Activated CD8-positive, alpha-beta memory T cell treated with anti-CD3 and anti-CD28 coated beads for 1 hour (primary cell): ENCODE data around the gene TMEM132D.

ENCODE experiments used
- DNase-seq, 2 donors: peaks; one replicate each; pipeline ENCODE4 v3.0.0-alpha.2; 2020; ENCODE audit warnings: low read depth in 1 of 2; ENCODE audit errors: extremely low read depth in 1 of 2

TMEM132D gene

GRCh38 chr12:129279771-129280170 lies 624.1 kb downstream of the TMEM132D start:
- no peak for DNase-seq

- DNase-seq: no peak
Observed at GRCh38 chr12:129276361-129277060, 627.3 kb downstream of the TMEM132D start.

GRCh38 chr12:129269756-129270495 lies 633.9 kb downstream of the TMEM132D start:
- DNase-seq: no peak

- no peak for DNase-seq
Observed at GRCh38 chr12:129258781-129259318, 645.0 kb downstream of the TMEM132D start.

DNA sequence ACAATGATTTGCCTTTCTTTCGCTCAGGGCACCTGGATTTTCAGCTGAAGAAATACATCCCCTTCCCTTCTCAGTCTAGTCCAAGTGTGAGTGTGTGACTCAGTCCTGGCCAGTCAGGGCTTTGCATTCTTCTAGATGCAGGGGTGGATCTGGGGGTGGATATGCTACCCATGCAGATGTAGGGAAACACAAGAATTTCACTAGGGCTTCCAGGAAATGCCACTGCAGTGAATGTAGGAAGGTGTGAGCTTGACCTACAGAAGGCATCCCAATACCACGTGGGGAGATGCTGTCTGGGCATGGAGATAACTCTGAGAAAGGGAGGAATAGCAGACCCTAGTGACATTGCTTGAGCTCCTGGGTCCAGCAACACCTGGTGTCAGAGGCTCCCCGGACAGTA lies 646.3 kb downstream of the TMEM132D start:
- DNase-seq: no peak

GRCh38 chr12:129246630-129247029 lies 657.2 kb downstream of the TMEM132D start:
- no peak for DNase-seq

DNA sequence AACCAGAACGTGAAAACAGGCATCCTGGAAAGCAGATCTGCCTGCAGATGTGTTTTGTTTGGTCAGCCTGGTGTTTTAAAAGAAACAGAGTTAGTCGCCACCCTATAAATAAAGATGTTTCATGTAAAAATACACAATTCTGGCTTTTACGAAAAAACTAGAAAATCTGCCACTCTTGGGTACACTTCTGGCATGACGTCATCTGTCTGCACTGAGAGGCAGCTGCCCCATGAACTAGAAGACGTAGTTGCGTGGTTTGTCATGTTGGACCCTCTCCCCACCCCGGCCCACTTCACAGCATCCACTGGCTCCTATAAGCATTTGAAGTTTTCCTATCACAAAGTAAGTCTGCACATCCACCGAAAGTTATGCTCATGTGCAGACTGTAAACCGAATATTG lies 658.1 kb downstream of the TMEM132D start:
- no peak for DNase-seq

DNA sequence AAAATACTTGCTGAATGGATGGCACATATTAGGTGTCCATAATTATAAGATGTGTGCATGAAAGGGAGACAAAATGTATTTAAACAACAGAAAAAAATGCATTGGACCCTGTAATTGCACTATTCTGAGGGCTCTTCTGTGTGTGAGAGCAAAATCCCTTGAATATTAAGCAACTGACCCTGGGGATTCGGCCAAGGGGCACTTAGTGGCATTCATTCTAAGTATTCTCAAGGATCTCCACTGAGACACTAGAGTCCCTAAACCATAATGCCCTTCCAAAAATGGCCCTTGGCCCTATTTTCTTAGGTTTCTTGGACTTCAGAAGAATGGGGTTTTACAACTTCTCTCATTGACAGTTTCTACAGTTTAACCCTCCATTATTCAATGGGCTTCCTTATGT lies 662.0 kb downstream of the TMEM132D start:
- no peak for DNase-seq

DNA sequence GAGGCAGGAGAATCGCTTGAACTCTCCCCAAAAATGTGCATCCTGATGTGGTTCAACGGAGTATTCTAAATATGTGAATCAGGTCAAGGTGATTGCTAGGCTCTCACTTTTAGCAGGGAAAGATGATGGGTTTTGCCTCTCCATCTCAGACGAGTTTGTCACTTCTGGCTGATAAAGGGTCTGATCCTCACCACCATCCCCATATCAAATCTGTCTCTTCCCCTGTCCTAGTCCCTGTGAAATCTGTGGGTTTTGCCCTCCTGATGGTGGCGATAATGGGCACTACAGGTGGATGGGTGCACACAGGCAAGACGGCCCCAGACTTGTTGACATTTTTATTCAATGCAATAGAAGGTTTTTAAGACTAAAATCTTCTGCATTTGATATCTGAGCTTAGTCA lies 665.9 kb downstream of the TMEM132D start:
- DNase-seq: no peak

GRCh38 chr12:129234209-129234608 lies 669.6 kb downstream of the TMEM132D start:
- DNase-seq: no peak

GRCh38 chr12:129231491-129231890 lies 672.3 kb downstream of the TMEM132D start:
- DNase-seq: no peak

DNA sequence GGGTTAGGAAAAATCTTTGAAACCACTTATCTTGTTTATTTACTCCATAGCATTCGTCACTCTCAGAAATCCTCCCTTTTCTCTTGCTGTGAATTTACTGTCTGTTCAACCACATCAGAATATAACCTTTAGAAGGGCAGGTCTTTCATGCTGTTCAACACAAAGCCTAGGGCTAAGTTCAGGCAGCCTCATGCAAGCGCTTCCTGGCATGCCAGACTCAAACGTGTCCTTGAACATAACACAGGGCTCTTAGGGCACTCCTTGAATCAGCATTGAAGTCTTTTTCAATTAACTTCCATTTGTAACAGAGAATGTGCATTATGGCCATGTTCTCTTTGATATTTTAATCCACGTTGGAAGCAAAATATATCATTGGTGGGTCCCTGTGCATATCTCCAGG lies 672.8 kb downstream of the TMEM132D start:
- DNase-seq: no peak

- no peak for DNase-seq
Observed at GRCh38 chr12:129226851-129227250, 677.0 kb downstream of the TMEM132D start.

GRCh38 chr12:129226005-129226404 lies 677.8 kb downstream of the TMEM132D start:
- no peak for DNase-seq

DNA sequence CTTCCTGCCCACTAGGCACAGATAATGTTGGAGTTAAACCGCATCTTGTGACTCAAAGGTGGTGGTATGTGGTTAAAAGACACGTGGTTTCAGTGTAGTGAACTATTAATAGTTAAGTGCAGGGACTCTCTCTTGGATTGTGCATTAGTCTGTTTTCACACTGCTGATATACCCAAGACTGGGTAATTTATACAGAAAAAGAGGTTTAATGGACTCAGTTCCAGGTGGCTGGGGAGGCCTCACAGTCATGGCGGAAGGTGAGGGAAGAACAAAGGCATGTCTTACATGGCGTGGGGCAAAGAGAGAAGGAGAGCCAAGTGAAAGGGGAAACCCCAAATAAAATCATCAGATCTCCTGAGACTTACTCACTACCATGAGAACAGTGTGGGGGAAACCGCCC lies 688.3 kb downstream of the TMEM132D start:
- no peak for DNase-seq

GRCh38 chr12:129213551-129213950 lies 690.3 kb downstream of the TMEM132D start:
- no peak for DNase-seq

DNA sequence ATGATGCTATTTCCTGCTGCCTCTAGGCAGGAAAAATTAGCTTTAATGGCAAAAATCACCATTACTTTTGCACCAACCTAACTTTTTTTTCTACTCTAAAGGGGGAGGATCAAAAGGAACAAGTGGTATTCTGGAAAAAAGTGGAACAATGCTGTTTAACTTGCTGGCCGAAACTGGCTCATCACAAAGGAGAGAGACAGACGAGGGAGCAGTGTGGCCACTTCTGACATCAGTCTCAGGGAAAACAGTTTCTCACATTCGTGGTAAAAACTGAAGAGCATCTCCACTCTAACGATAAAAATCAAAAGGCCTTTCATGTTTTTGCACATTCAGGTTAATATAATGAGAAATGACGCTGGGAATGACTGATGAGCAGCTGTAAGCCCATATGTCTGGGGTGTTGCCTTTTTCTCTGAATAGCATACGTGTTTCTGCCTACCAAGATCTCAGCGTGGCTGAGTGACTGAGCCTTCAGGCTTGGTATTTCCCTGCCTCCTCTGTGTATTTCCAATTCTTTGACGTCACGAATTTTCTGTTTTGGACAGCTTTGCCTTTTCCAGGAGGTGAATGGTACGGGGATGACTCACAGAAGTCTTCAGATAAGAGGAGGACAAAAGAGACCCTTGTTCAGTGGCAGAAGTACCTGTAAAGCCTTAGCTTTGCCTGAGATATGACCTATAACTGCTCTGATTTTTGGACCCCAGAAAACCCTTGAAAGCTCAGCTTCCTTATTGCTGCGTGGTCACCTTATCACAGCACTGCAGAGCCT lies 691.8 kb downstream of the TMEM132D start:
- no peak for DNase-seq

- no peak for DNase-seq
Observed at GRCh38 chr12:129208566-129208965, 695.3 kb downstream of the TMEM132D start.

- no peak for DNase-seq
Observed at GRCh38 chr12:129207084-129207483, 696.7 kb downstream of the TMEM132D start.

GRCh38 chr12:129203456-129203855 lies 700.4 kb downstream of the TMEM132D start:
- DNase-seq: no peak

DNA sequence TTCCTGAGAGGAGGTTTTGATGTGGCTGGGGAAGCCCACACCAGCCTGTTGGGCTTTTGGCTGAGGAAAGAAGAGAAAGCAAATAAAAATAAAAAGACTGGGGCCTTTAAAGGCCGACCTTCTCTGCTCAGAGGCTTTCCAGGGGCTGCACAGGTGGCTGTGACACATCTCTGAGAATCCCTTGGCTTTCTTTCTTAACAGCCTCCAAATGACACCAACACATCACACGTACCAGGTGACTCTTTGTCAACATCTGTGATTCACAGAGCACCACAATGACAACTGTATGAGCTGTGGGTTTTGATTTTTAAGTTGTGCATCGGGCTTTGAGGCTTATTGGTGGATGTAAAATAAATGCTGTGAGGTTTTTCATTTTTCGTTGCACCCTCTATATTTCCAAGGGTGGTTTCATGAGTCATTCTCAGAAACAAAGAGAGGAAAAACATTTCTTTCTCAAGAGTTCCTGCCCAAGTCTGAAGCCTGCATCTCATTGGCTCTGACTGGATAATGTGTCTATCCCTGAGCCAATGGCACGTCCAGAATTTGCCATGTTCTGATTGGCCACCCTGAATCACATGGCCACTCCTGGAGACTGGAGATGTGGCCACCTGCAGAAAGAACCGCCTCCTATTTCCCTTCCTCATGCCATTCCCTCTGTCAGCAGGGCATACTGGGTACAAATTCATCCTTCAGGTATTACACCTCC lies 701.6 kb downstream of the TMEM132D start:
- no peak for DNase-seq
